Measurements from ENCODE around the gene DNAI1. TPM values are rescaled to one million over a fixed set of nuclear protein-coding genes. Genes with fewer than 3 reads are reported as not detected.

Gene DNAI1
- 0.28 TPM in 1 of 2 replicates, not detected in the other for total RNA-seq

DNA sequence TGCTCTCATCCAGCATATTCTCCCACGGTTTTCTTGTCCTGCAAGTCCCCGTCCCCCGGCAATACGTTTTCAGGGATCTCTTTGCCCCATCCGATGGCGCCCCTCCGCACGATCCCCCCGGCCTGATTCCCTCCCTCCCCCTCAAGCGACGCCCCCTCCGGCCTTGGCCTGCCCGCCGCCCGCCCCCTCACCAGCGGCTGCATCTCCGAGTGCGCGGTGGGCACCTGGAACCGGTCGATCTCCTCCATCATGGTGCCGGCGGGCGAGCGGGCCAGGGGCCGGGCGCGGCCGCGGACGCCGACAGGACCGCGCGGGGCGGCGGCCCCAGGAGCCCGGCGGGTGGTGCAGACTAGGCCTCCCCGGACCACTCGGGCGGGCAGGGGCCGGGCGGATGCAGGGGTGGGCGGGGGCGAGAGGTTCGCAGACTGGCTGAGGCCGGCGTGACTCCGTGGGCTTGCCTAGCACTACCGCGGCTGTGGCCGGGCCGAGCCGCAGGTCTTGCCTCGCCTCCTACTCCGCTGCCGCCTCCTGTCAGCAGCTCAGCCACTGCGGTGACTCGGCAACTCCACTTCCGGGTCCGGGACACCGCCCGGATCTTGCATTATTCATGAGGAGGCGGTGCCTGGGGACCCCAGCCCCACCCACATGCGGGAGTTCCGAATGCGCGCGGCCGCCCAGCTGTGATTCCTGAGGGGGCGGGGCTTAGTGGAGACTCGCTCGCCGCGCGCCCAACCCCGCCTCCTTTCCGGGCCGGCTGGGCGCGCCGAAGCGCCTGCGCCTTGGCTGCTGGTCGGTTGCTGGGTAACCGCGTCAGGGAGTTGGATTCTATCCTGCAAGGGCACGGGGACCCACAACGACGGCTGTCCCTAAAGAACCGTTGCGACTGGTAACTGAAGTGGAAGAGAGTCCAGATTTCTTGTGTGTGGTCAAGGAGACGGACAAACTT lies at the start of gene DNAI1, which contains the start of gene FAM219A:
DNAI1 (plus strand) TSS at position 793 of the 946 bp plus-strand sequence. CDS start 201 bp downstream, outside the sequence.
FAM219A (minus strand) TSS at position 558 of the 946 bp plus-strand sequence; CDS start at position 251, 307 bp downstream.

DNA sequence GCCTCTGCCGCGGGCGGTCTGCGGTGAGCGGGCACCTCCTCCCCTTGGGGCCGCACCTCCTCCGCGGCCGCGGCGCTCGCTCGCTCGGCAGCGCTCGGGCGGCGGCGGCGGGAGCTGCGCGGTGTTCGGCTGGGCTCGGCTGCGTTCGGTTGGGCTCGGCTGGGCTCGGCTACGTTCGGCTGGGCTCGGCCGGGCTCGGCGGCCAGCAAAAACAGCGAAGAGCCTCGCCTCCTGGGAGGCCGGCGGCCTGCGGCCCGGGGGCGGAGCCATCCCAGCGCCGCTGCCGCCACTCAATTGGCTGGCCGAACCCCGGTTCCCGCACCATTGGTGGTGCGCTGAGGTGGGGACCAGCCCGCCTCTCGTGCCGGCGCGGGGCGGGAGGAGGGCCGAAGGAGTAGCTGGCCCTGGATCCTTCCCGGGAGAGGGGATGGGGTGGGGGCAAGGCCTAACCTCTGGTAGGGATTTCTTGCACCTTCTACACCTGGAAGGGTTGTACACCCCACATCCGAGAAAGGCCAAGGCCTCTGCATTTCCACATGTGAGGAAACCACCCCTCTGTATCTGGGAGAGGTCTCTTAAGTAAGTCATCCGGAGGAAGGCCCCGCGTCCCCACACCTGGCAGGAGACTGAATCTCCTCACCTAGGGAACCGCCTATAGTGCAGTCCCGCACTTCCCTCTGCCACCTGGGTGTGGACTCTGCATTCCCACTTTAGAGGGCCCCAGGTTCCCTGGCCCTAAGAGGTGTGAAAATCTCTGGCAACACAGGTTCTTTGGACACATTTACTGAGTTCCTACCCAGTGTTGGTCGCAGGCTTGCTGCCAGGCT lies 64.6 kb downstream of the DNAI1 start, which contains the start of gene ENHO:
ENHO (minus strand) TSS at position 20 of the 827 bp plus-strand sequence. CDS start 1,295 bp downstream, outside the sequence.

Other genes with a start within 250 kb of the DNAI1 start
- gene KIF24, start 129.5 kb upstream of the DNAI1 start, total RNA-seq = 0.85 and 2.7 TPM in 2 replicates
- 27.9 and 42.4 TPM in 2 replicates for gene NUDT2, start 129.2 kb upstream of the DNAI1 start, total RNA-seq
- 1.4 and 1.5 TPM in 2 replicates for gene MYORG, start 81.9 kb upstream of the DNAI1 start, total RNA-seq
- 8.6 and 9.3 TPM in 2 replicates for gene FAM219A, start 235 bp upstream of the DNAI1 start, total RNA-seq
- gene ENHO, start 64.2 kb downstream of the DNAI1 start, total RNA-seq = 0.28 TPM in 1 of 2 replicates, not detected in the other
- not detected in 2 replicates for gene CNTFR, start 130.9 kb downstream of the DNAI1 start, total RNA-seq
- 22.8 and 25.7 TPM in 2 replicates for gene RPP25L, start 153.3 kb downstream of the DNAI1 start, total RNA-seq
- gene DCTN3, start 161.7 kb downstream of the DNAI1 start, total RNA-seq = 79.2 and 166 TPM in 2 replicates
- under 0.01 and 0.28 TPM in 2 replicates for gene ARID3C, start 170.3 kb downstream of the DNAI1 start, total RNA-seq
- 59.2 and 113 TPM in 2 replicates for gene SIGMAR1, start 179.0 kb downstream of the DNAI1 start, total RNA-seq
- gene GALT, start 187.9 kb downstream of the DNAI1 start, total RNA-seq = 17.4 and 29.6 TPM in 2 replicates
- gene IL11RA, start 193.4 kb downstream of the DNAI1 start, total RNA-seq = 6.5 and 9.9 TPM in 2 replicates
- not detected in 2 replicates for gene CCL27, start 203.9 kb downstream of the DNAI1 start, total RNA-seq
- not detected in 2 replicates for gene CCL19, start 232.5 kb downstream of the DNAI1 start, total RNA-seq

All from regular cardiac myocyte (primary cell).